Measurements from ENCODE around the gene AP1AR.

GRCh38 chr4:112284166-112284565 is 52.6 kb downstream of the AP1AR start:
- TF ChIP-seq YY1 (IDR thresholded peaks at IDR 0.05): no peak
- TF ChIP-seq, protein P1, sequence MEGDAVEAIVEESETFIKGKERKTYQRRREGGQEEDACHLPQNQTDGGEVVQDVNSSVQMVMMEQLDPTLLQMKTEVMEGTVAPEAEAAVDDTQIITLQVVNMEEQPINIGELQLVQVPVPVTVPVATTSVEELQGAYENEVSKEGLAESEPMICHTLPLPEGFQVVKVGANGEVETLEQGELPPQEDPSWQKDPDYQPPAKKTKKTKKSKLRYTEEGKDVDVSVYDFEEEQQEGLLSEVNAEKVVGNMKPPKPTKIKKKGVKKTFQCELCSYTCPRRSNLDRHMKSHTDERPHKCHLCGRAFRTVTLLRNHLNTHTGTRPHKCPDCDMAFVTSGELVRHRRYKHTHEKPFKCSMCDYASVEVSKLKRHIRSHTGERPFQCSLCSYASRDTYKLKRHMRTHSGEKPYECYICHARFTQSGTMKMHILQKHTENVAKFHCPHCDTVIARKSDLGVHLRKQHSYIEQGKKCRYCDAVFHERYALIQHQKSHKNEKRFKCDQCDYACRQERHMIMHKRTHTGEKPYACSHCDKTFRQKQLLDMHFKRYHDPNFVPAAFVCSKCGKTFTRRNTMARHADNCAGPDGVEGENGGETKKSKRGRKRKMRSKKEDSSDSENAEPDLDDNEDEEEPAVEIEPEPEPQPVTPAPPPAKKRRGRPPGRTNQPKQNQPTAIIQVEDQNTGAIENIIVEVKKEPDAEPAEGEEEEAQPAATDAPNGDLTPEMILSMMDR (IDR thresholded peaks at IDR 0.05; ENCODE audit: low read depth, low read length, missing input control): no peak
